Spleen (tissue), 7 donors: ENCODE results near the gene TAF3.

Source experiments
- POLR2A ChIP-seq, 3 donors: fragments of 450-650 bp; IDR thresholded peaks; one replicate each; pipeline ENCODE4 v1.5.1; 2017; ENCODE audit warnings: antibody characterized with exemption in 3 of 3, mild to moderate bottlenecking in 1 of 3
- POLR2AphosphoS5 ChIP-seq, 3 donors: sonication (generic); formaldehyde crosslinking; IDR thresholded peaks; one replicate each; pipeline ENCODE4 v1.5.1; 2017; ENCODE audit warnings: antibody characterized with exemption in 3 of 3
- TF ChIP-seq, protein P1 (sequence below), 11 experiments: fragments of 200-600 bp in 7 of 11; fragments of 450-650 bp in 4 of 11; sonication (generic) in 4 of 11; IDR thresholded peaks in 8 of 11; conservative IDR thresholded peaks in 3 of 11; 1 replicate in 7 of 11; 2 replicates in 4 of 11; pipeline versions ENCODE4 v1.4.0 to v1.8.0; 2016 to 2021; ENCODE audit warnings: antibody characterized with exemption in 11 of 11, inconsistent platforms in 4 of 11, mild to moderate bottlenecking in 1 of 11
- donor health status: DM: no; HTN: no; CAD: no; lungs with moderate emphysema.
- donor health status: DM: no; HTN: no; CAD: no.
- donor health status: DM: no; HTN: no; CAD: no.

DNA sequence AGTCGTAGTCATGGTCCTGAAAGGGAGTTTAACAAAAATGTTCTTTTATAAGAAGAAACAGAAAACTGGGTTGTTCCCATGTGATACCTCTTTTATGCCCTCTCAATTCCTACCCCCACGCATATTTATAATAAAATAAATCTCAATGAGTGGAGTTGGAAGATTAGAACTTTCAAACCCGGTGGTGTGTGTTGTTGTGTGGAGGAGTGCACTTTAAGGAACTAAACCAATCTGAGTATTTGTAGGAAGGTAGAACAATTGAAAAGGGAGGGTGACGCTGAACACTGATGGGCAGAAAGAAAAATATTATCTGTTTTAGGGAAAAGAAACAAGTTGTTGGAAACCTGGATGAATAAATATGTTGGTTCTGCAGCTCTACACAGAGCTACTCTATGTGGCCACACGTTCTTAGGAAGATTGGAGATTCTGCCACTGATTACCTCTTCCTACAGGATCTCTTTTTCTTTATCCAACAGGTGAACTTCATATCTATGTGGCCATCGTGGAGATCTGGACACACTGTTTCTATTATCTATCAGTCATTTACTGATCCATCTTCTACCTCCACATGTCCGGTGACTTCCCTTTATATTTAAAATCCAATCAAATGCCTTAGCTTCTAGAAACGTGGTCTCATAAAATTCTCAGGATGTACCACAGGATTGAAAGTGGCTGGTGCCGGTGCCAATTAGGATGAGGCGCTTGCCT, 223.1 kb downstream of the TAF3 start:
- TF ChIP-seq, protein P1, sequence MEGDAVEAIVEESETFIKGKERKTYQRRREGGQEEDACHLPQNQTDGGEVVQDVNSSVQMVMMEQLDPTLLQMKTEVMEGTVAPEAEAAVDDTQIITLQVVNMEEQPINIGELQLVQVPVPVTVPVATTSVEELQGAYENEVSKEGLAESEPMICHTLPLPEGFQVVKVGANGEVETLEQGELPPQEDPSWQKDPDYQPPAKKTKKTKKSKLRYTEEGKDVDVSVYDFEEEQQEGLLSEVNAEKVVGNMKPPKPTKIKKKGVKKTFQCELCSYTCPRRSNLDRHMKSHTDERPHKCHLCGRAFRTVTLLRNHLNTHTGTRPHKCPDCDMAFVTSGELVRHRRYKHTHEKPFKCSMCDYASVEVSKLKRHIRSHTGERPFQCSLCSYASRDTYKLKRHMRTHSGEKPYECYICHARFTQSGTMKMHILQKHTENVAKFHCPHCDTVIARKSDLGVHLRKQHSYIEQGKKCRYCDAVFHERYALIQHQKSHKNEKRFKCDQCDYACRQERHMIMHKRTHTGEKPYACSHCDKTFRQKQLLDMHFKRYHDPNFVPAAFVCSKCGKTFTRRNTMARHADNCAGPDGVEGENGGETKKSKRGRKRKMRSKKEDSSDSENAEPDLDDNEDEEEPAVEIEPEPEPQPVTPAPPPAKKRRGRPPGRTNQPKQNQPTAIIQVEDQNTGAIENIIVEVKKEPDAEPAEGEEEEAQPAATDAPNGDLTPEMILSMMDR (IDR thresholded peaks at IDR 0.05 in 8 of 11, conservative IDR thresholded peaks at IDR 0.05 in 3 of 11), result no peak
- TF ChIP-seq POLR2A (IDR thresholded peaks at IDR 0.05), result no peak
- no peak for TF ChIP-seq POLR2AphosphoS5 (IDR thresholded peaks at IDR 0.05)
